Activated CD4-positive, CD25-positive, alpha-beta regulatory T cell treated with anti-CD3 and anti-CD28 coated beads, Interleukin-2, amount 50 U/mL, for 16 hours (primary cell): ENCODE results near the gene SEMA4A.
"Not testable (repeated sequence)": the region's sequence is repeated elsewhere in the genome, so short reads cannot be mapped to it uniquely, and the experiment has no call there.

Experiments used
- DNase-seq: peaks from one replicate; pipeline ENCODE4 v3.0.0-alpha.2; 2020; ENCODE audit warnings: low read depth, low spot score

The SEMA4A gene

GRCh38 chr1:156157506-156157905 is 4.1 kb downstream of the SEMA4A start:
- no peak for DNase-seq

GRCh38 chr1:156157966-156158365 is 4.6 kb downstream of the SEMA4A start:
- no peak for DNase-seq

GRCh38 chr1:156160000-156160742 is 6.8 kb downstream of the SEMA4A start:
- DNase-seq: no peak

GRCh38 chr1:156160743-156161171 is 7.4 kb downstream of the SEMA4A start:
- DNase-seq: peak; percentile 34

- no peak for DNase-seq
These were observed 9.1 kb downstream of the SEMA4A start for GRCh38 chr1:156162430-156163037.

GRCh38 chr1:156163712-156164111 is 10.3 kb downstream of the SEMA4A start:
- DNase-seq: no peak

GRCh38 chr1:156164125-156164831 is 10.9 kb downstream of the SEMA4A start:
- DNase-seq: no peak

- DNase-seq: no peak
These were observed 11.7 kb downstream of the SEMA4A start for GRCh38 chr1:156165083-156165482.

GRCh38 chr1:156167536-156167935 is 14.2 kb downstream of the SEMA4A start:
- no peak for DNase-seq

- no peak for DNase-seq
These were observed 19.5 kb downstream of the SEMA4A start for GRCh38 chr1:156172696-156173470.

GRCh38 chr1:156176610-156177210 is 23.3 kb downstream of the SEMA4A start:
- no peak for DNase-seq

GRCh38 chr1:156177919-156178654 is 24.7 kb downstream of the SEMA4A start:
- no peak for DNase-seq

- no peak for DNase-seq
These were observed 27.1 kb downstream of the SEMA4A start for GRCh38 chr1:156180471-156180870.

- not testable (repeated sequence) for DNase-seq
These were observed 28.1 kb downstream of the SEMA4A start for GRCh38 chr1:156181391-156181924.

GRCh38 chr1:156182010-156182779 is 28.8 kb downstream of the SEMA4A start:
- not testable (repeated sequence) for DNase-seq

- not testable (repeated sequence) for DNase-seq
These were observed 33.2 kb downstream of the SEMA4A start for GRCh38 chr1:156186347-156187177.

- DNase-seq: not testable (repeated sequence)
These were observed 36.9 kb downstream of the SEMA4A start for GRCh38 chr1:156190265-156190664.

GRCh38 chr1:156191292-156191964 is 38.0 kb downstream of the SEMA4A start:
- no peak for DNase-seq
